Sigmoid colon (tissue), 4 donors: ENCODE data around the gene WNT1.

ENCODE experiments used
- CTCF ChIP-seq, 4 experiments: fragments of 450-650 bp in 3 of 4; fragments of 200-600 bp in 1 of 4; IDR thresholded peaks; one replicate each; pipeline ENCODE4 v1.5.1; 2016 to 2019; ENCODE audit warnings: antibody characterized with exemption in 4 of 4, mild to moderate bottlenecking in 3 of 4, moderate library complexity in 2 of 4
- EP300 ChIP-seq, 4 donors: sonication (generic); formaldehyde crosslinking; IDR thresholded peaks; one replicate each; pipeline ENCODE4 v1.6.1; 2017; ENCODE audit warnings: antibody characterized with exemption in 4 of 4
- POLR2A ChIP-seq, 2 donors: fragments of 450-650 bp; IDR thresholded peaks; one replicate each; pipeline ENCODE4 v1.6.1; 2016; ENCODE audit warnings: antibody characterized with exemption in 2 of 2, mild to moderate bottlenecking in 2 of 2, moderate library complexity in 2 of 2

GRCh38 chr12:48929551-48929950, 48.6 kb upstream of the WNT1 start:
- TF ChIP-seq CTCF (IDR thresholded peaks at IDR 0.05) (no peak), EP300 (IDR thresholded peaks at IDR 0.05) (no peak), POLR2A (IDR thresholded peaks at IDR 0.05) (no peak)
